H1 (cell line): ENCODE data around the gene MARS1. TPM values are rescaled to one million over a fixed set of nuclear protein-coding genes. Genes with fewer than 3 reads are reported as not detected.
A peak's percentile ranks its signal among the peaks of the same experiment; 100 is the strongest.

Experiments
- CTCF ChIA-PET: fragments of 300-600 bp; sonication (Branson Sonifier 250); formaldehyde crosslinking; loops from one replicate; lab custom pipeline; 2021; ENCODE audit not compliant: partially characterized antibody; lab: Charles Lee
- POLR2A ChIA-PET: fragments of 300-600 bp; sonication (Branson Sonifier 250); formaldehyde crosslinking; loops from one replicate; lab custom pipeline; 2021; ENCODE audit warnings: inconsistent platforms; ENCODE audit not compliant: partially characterized antibody; lab: Charles Lee
- DNase-seq, 2 experiments: peaks; one replicate each; pipeline versions ENCODE4 v3.0.0 to v3.0.0-alpha.2; 2010 to 2022; ENCODE audit warnings: low spot score in 2 of 2, low read depth in 1 of 2, mixed read lengths in 1 of 2
- FAIRE-seq: peaks from 2 replicates; lab custom pipeline; 2011; peaks lifted over from hg19 to GRCh38; lab: Jason Lieb, UNC
- H2AFZ ChIP-seq: 2 replicates; pipeline ENCODE4 v1.8.1; 2012; ENCODE audit warnings: low read length, inconsistent platforms
- H2AK5ac ChIP-seq: 2 replicates; pipeline ENCODE4 v1.6.1; 2013; ENCODE audit warnings: low read depth, low read length
- H2BK120ac ChIP-seq: replicated peaks from 2 replicates; pipeline ENCODE3; 2013; ENCODE audit warnings: low read depth, low read length, inconsistent platforms
- H2BK12ac ChIP-seq: 2 replicates; pipeline ENCODE4 v1.6.1; 2013; ENCODE audit warnings: low read depth, low read length
- H2BK15ac ChIP-seq: 2 replicates; pipeline ENCODE4 v1.6.1; 2013; ENCODE audit warnings: low read length
- H2BK20ac ChIP-seq: 2 replicates; pipeline ENCODE4 v1.6.1; 2013; ENCODE audit warnings: low read length
- H2BK5ac ChIP-seq: 2 replicates; pipeline ENCODE4 v1.6.1; 2013; ENCODE audit warnings: low read depth, low read length
- H3K14ac ChIP-seq: 2 replicates; pipeline ENCODE4 v1.6.1; 2013; ENCODE audit warnings: inconsistent platforms; ENCODE audit not compliant: insufficient read length
- H3K18ac ChIP-seq: 2 replicates; pipeline ENCODE4 v1.6.1; 2013; ENCODE audit warnings: low read length; ENCODE audit errors: extremely low read depth
- H3K23ac ChIP-seq: 2 replicates; pipeline ENCODE4 v1.6.1; 2013; ENCODE audit warnings: inconsistent platforms; ENCODE audit not compliant: insufficient read length
- H3K23me2 ChIP-seq: 2 replicates; pipeline ENCODE4 v1.6.1; 2013; ENCODE audit warnings: low read depth, low read length
- H3K27ac ChIP-seq: 2 replicates; pipeline ENCODE4 v1.6.1; 2011; ENCODE audit warnings: low read depth, low read length, inconsistent platforms
- H3K27me3 ChIP-seq, 4 experiments: replicated peaks in 1 of 4; 1 replicate in 1 of 4; 2 replicates in 3 of 4; pipeline versions ENCODE4 v1.6.1 to v1.8.1; 2011 to 2013; ENCODE audit warnings: low read length in 3 of 4, mild to moderate bottlenecking in 3 of 4, inconsistent platforms in 2 of 4, mixed read lengths in 2 of 4, moderate library complexity in 1 of 4; ENCODE audit not compliant: control insufficient read depth in 3 of 4, insufficient read depth in 3 of 4; ENCODE audit errors: extremely low read depth in 1 of 4
- H3K36me3 ChIP-seq, 4 experiments: 2 replicates each; pipeline versions ENCODE4 v1.6.1 to v1.8.1; 2011 to 2013; ENCODE audit warnings: mild to moderate bottlenecking in 4 of 4, low read length in 3 of 4, moderate library complexity in 2 of 4, control low read depth in 1 of 4, inconsistent platforms in 1 of 4; ENCODE audit not compliant: insufficient read depth in 4 of 4, control insufficient read depth in 2 of 4
- H3K4ac ChIP-seq: replicated peaks from 2 replicates; pipeline ENCODE3; 2013; ENCODE audit warnings: low read length, low read depth, mixed read lengths, inconsistent platforms; ENCODE audit not compliant: insufficient read length
- H3K4me1 ChIP-seq, 4 experiments: replicated peaks in 1 of 4; 1 replicate in 1 of 4; 2 replicates in 3 of 4; pipeline versions ENCODE4 v1.6.1 to v1.8.1; 2011 to 2013; ENCODE audit warnings: low read length in 3 of 4, inconsistent platforms in 2 of 4, mixed read lengths in 1 of 4; ENCODE audit not compliant: insufficient read depth in 4 of 4, control insufficient read depth in 3 of 4
- H3K4me2 ChIP-seq, 2 experiments: 2 replicates each; pipeline versions ENCODE4 v1.6.1 to v1.8.1; 2011 to 2013; ENCODE audit warnings: low read depth in 2 of 2, low read length in 2 of 2, control low read depth in 1 of 2, inconsistent platforms in 1 of 2, mild to moderate bottlenecking in 1 of 2; ENCODE audit not compliant: insufficient read depth in 1 of 2
- H3K4me3 ChIP-seq, 4 experiments: fragments of 200-600, 300-600 bp in 1 of 4; sonication (generic), shearing (Covaris generic), sonication (Bioruptor Twin) in 1 of 4; 2 replicates each; pipeline versions ENCODE4 v1.5.1 to v1.8.1; 2011 to 2016; ENCODE audit warnings: low read length in 4 of 4, low read depth in 3 of 4, control low read depth in 2 of 4, inconsistent platforms in 2 of 4, mild to moderate bottlenecking in 2 of 4, mixed read lengths in 1 of 4, moderate library complexity in 1 of 4; ENCODE audit not compliant: insufficient read depth in 2 of 4; ENCODE audit errors: extremely low read depth in 1 of 4
- H3K56ac ChIP-seq: replicated peaks from 2 replicates; pipeline ENCODE3; 2013; ENCODE audit warnings: low read depth, mild to moderate bottlenecking, mixed read lengths, low read length, inconsistent platforms; ENCODE audit not compliant: insufficient read length
- H3K79me1 ChIP-seq: 2 replicates; pipeline ENCODE4 v1.6.1; 2013; ENCODE audit warnings: low read depth, low read length, control low read depth
- H3K79me2 ChIP-seq, 2 experiments: 2 replicates each; pipeline versions ENCODE4 v1.6.1 to v1.8.1; 2012 to 2013; ENCODE audit warnings: low read length in 2 of 2, mild to moderate bottlenecking in 2 of 2, inconsistent platforms in 1 of 2; ENCODE audit not compliant: insufficient read depth in 2 of 2, control insufficient read depth in 1 of 2
- H3K9ac ChIP-seq, 4 experiments: replicated peaks in 1 of 4; 1 replicate in 1 of 4; 2 replicates in 3 of 4; pipeline versions ENCODE4 v1.6.1 to v1.8.1; 2011 to 2013; ENCODE audit warnings: low read depth in 3 of 4, low read length in 3 of 4, control low read depth in 2 of 4, mild to moderate bottlenecking in 2 of 4, moderate library complexity in 2 of 4, inconsistent platforms in 1 of 4; ENCODE audit errors: extremely low read depth in 1 of 4
- H3K9me3 ChIP-seq, 2 experiments: 2 replicates each; pipeline versions ENCODE4 v1.6.1 to v1.8.1; 2012 to 2013; ENCODE audit warnings: mild to moderate bottlenecking in 2 of 2, moderate library complexity in 2 of 2, control low read depth in 1 of 2, inconsistent platforms in 1 of 2, low read depth in 1 of 2, low read length in 1 of 2, mixed read lengths in 1 of 2; ENCODE audit not compliant: insufficient read depth in 2 of 2
- H4K20me1 ChIP-seq, 2 experiments: replicated peaks in 1 of 2; 2 replicates each; pipeline versions ENCODE3 to v1.8.1; 2011 to 2013; ENCODE audit warnings: inconsistent platforms in 2 of 2, low read length in 2 of 2, mild to moderate bottlenecking in 1 of 2; ENCODE audit not compliant: insufficient read depth in 2 of 2, control insufficient read depth in 1 of 2
- H4K5ac ChIP-seq: 2 replicates; pipeline ENCODE4 v1.6.1; 2013; ENCODE audit warnings: low read length, low read depth, mixed read lengths, inconsistent platforms; ENCODE audit not compliant: insufficient read length
- H4K8ac ChIP-seq: 2 replicates; pipeline ENCODE4 v1.8.0; 2013; ENCODE audit warnings: mild to moderate bottlenecking, moderate library complexity, low read length, inconsistent platforms; ENCODE audit not compliant: insufficient read depth; ENCODE audit errors: extremely low read depth
- H4K91ac ChIP-seq: replicated peaks from 2 replicates; pipeline ENCODE3; 2013; ENCODE audit warnings: low read length, mixed read lengths, inconsistent platforms; ENCODE audit not compliant: insufficient read length
- BRCA1 ChIP-seq: IDR thresholded peaks from 2 replicates; pipeline ENCODE4 v1.6.1; 2012; ENCODE audit warnings: low read depth, low read length, improper control_type of control experiment
- CTBP2 ChIP-seq: IDR thresholded peaks from 2 replicates; pipeline ENCODE4 v1.7.0; 2011; ENCODE audit warnings: borderline replicate concordance, mild to moderate bottlenecking, moderate library complexity, mixed read lengths, low read length; ENCODE audit not compliant: insufficient read depth, insufficient read length
- EP300 ChIP-seq, 2 experiments: IDR thresholded peaks; 1 replicate in 1 of 2; 2 replicates in 1 of 2; pipeline ENCODE4 v1.6.1; 2011 to 2012; ENCODE audit warnings: low read depth in 2 of 2, low read length in 2 of 2, mild to moderate bottlenecking in 2 of 2, borderline replicate concordance in 1 of 2, inconsistent platforms in 1 of 2, moderate library complexity in 1 of 2
- POLR2A ChIP-seq, 2 experiments: IDR thresholded peaks; 1 replicate in 1 of 2; 2 replicates in 1 of 2; pipeline ENCODE4 v1.6.1; 2011; ENCODE audit warnings: low read depth in 2 of 2, low read length in 2 of 2, mild to moderate bottlenecking in 2 of 2; ENCODE audit errors: control extremely low read depth in 1 of 2
- POLR2AphosphoS5 ChIP-seq: IDR thresholded peaks from 2 replicates; pipeline ENCODE4 v1.6.1; 2011; ENCODE audit warnings: low read depth, low read length
- WGBS, 2 experiments: shearing (Covaris generic) in 1 of 2; methylation state at CpG; one replicate each; pipeline versions ENCODE4 v1.1.6 to v1.1.7; 2013 to 2015; ENCODE audit warnings: low lambda C conversion rate in 2 of 2, mixed read lengths in 2 of 2, inconsistent platforms in 1 of 2, low coverage in 1 of 2, missing lambda C conversion rate in 1 of 2; ENCODE audit not compliant: insufficient replicate concordance in 2 of 2, insufficient coverage in 1 of 2, insufficient read length in 1 of 2; ENCODE audit errors: extremely low coverage in 1 of 2, missing lambda C conversion rate in 1 of 2; 5-methylcytosine and 5-hydroxymethylcytosine counted together
- polyA plus RNA-seq, 7 experiments: library from polyadenylated mRNA; depleted of rRNA in 3 of 7; stranded (reverse) in 5 of 7; unstranded in 2 of 7; fragments of >200 nt in 5 of 7; fragments of 200-250 nt in 2 of 7; gene quantifications; 1 replicate in 5 of 7; 2 replicates in 1 of 7; 4 replicates in 1 of 7; pipeline versions ENCODE4 v1.2.1 to v1.2.3, GENCODE V29; 2011 to 2013; ENCODE audit warnings: missing spikeins in 2 of 7, mixed read lengths in 2 of 7
- total RNA-seq: library from RNA; stranded (reverse); fragmentation: NEBNext Ultra II Directional; extraction: Animal tissue kit (Norgen Biotek cat#: 25700); gene quantifications from 2 replicates; pipeline ENCODE4 v1.2.1, GENCODE V29; 2021
- TF ChIP-seq, protein P1 (sequence below): IDR thresholded peaks from 2 replicates; pipeline ENCODE4 v1.6.1; 2012; ENCODE audit warnings: inconsistent platforms

MARS1 gene
- total and polyA plus RNA-seq, 2 of the 8 experiments (the other 6 are each of a cell fraction or from before 2014, with no cell fraction given) = 194 to 407 TPM

GRCh38 chr12:57497223-57498131, 9.6 kb downstream of the MARS1 start:
- H3K23ac ChIP-seq = no peak overlapping the region
- no peak overlapping the region; the same call in 1 of the 2 replicates for H3K27ac ChIP-seq
- no peak overlapping the region for H3K4me2 ChIP-seq
- peaks cover 1% of the 10 kb centered on the region; the same call in 1 of the 2 replicates for H3K23me2 ChIP-seq
- no peak overlapping the region for H2BK120ac ChIP-seq
- no peak overlapping the region for H2AFZ ChIP-seq
- peak overlapping the region; percentile 12; the same call in 1 of the 2 replicates for H2BK5ac ChIP-seq
- no peak overlapping the region for H4K91ac ChIP-seq
- no peak overlapping the region for H2BK15ac ChIP-seq
- no peak for DNase-seq
- no peak overlapping the region for H4K5ac ChIP-seq
- no peaks in the 10 kb centered on the region for H3K4me1 ChIP-seq
- 92% methylated on average over 12 of the region's 12 CpGs; no CpG with 5 or more reads in 1 of the 2 experiments for WGBS, 2 experiments
- no peaks in the 10 kb centered on the region for H3K27me3 ChIP-seq
- no peak overlapping the region for H3K4ac ChIP-seq
- no peak overlapping the region for H2AK5ac ChIP-seq
- H4K20me1 ChIP-seq = peaks cover 0 to 2% of the 10 kb centered on the region in 2 experiments
- no peak overlapping the region for H4K8ac ChIP-seq
- POLR2A ChIA-PET = interaction anchor here (0.6 to 1.5 kb wide), 8 partner anchors 34 to 326 kb away, joined by 3 to 4 read pairs (median 3); no protein-coding TSS in a partner anchor
- H3K79me1 ChIP-seq = peaks cover 5% of the 10 kb centered on the region; the same call in 1 of the 2 replicates
- no peak overlapping the region for H2BK12ac ChIP-seq
- no peak overlapping the region for H3K18ac ChIP-seq
- peak overlapping the region in 1 of 4 experiments; percentile 7; a peak in 1 of 7 replicates for H3K9ac ChIP-seq
- FAIRE-seq = no peak
- H3K36me3 ChIP-seq = peaks cover 30 to 82% (median 59%) of the 10 kb centered on the region in 4 experiments
- CTCF ChIA-PET = interaction anchor here (0.6 to 2.5 kb wide), 6 partner anchors 9 to 85 kb away, joined by 3 to 9 read pairs (median 4); partner anchors contain the start of gene MARS1
- H3K56ac ChIP-seq = no peak overlapping the region
- no peak overlapping the region for H3K14ac ChIP-seq
- no peak for TF ChIP-seq BRCA1
- TF ChIP-seq, protein P1, sequence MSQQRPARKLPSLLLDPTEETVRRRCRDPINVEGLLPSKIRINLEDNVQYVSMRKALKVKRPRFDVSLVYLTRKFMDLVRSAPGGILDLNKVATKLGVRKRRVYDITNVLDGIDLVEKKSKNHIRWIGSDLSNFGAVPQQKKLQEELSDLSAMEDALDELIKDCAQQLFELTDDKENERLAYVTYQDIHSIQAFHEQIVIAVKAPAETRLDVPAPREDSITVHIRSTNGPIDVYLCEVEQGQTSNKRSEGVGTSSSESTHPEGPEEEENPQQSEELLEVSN = no peak
- TF ChIP-seq CTBP2 = no peak
- TF ChIP-seq POLR2AphosphoS5 = peak; percentile 43
- TF ChIP-seq EP300 (IDR thresholded peaks at IDR 0.05; ENCODE audit: borderline replicate concordance in 1 of 2, low read depth in 2 of 2, low read length in 2 of 2) = no peak
- peak in 1 of 2 experiments; percentile 51; a peak in 2 of 3 replicates for TF ChIP-seq POLR2A (IDR thresholded peaks at IDR 0.05; ENCODE audit: control extremely low read depth in 1 of 2, low read depth in 2 of 2, low read length in 2 of 2)
- H2BK20ac ChIP-seq = no peak overlapping the region
- no peaks in the 10 kb centered on the region; a peak in 1 of 4 replicates for H3K9me3 ChIP-seq
- peaks cover 0 to 6% of the 10 kb centered on the region in 2 experiments; a peak in 1 of 4 replicates for H3K79me2 ChIP-seq
- no peak overlapping the region for H3K4me3 ChIP-seq
